ENCODE data around the gene PHF23. TPM values are rescaled to one million over a fixed set of nuclear protein-coding genes. Genes with fewer than 3 reads are reported as not detected.

The PHF23 gene
- total RNA-seq, 1 donor from 2014 or later: 23.3 TPM

- DNase-seq (ENCODE audit: missing footprints) (peak; percentile 98), ATAC-seq (peak; percentile 60)
- intact Hi-C loops (cut with DNase I): loop anchor here (2.0 to 5.0 kb wide), 3 partner anchors 38 to 614 kb away; partner anchors contain the start of genes CYB5D1, EIF5A, NAA38 and SLC2A4
These were observed 3.6 kb upstream of the PHF23 start for GRCh38 chr17:7242717-7243452.

- ATAC-seq (peak; percentile 50), DNase-seq (ENCODE audit: missing footprints) (peak; percentile 97)
- intact Hi-C loops (cut with DNase I): loop anchor here (2.0 to 5.0 kb wide), 3 partner anchors 39 to 615 kb away; partner anchors contain the start of genes CYB5D1, EIF5A, NAA38 and SLC2A4
These were observed 2.8 kb upstream of the PHF23 start, which contains the start of gene GABARAP for GRCh38 chr17:7241783-7242716. Gene GABARAP (minus strand): TSS chr17:7242449. CDS start chr17:7242330, 119 bp downstream.

GRCh38 chr17:7241090-7241733 lies 2.0 kb upstream of the PHF23 start:
- ATAC-seq (no peak), DNase-seq (ENCODE audit: missing footprints) (no peak)
- intact Hi-C loops (cut with DNase I): loop anchor here (5.0 kb wide), 2 partner anchors 66 to 616 kb away; partner anchors contain the start of genes CYB5D1, EIF5A, NAA38 and TMEM88

GRCh38 chr17:7240375-7240774 lies 1.1 kb upstream of the PHF23 start:
- intact Hi-C loops (cut with DNase I): loop anchor here (5.0 kb wide), 2 partner anchors 67 to 617 kb away; partner anchors contain the start of genes CYB5D1, EIF5A, NAA38 and TMEM88
- DNase-seq (ENCODE audit: missing footprints) (no peak), ATAC-seq (no peak)

GRCh38 chr17:7238420-7239090 lies 702 bp downstream of the PHF23 start:
- intact Hi-C loops (cut with DNase I): loop anchor here (1.0 kb wide), 1 partner anchor 18 kb away; no protein-coding TSS in a partner anchor
- ATAC-seq (no peak), DNase-seq (ENCODE audit: missing footprints) (peak; percentile 66)

GRCh38 chr17:7237761-7238419 lies 1.4 kb downstream of the PHF23 start:
- peak; percentile 90 for DNase-seq (ENCODE audit: missing footprints)
- intact Hi-C loops (cut with DNase I): loop anchor here (1.0 kb wide), 1 partner anchor 18 kb away; no protein-coding TSS in a partner anchor
- ATAC-seq: peak; percentile 6

GRCh38 chr17:7237266-7237760 lies 1.9 kb downstream of the PHF23 start:
- no peak for DNase-seq (ENCODE audit: missing footprints)
- intact Hi-C loops (cut with DNase I): no loop called here
- no peak for ATAC-seq

- DNase-seq (ENCODE audit: missing footprints) (no peak), ATAC-seq (no peak)
- intact Hi-C loops (cut with DNase I): no loop called here
These were observed 2.4 kb downstream of the PHF23 start for GRCh38 chr17:7236808-7237207.

- intact Hi-C loops (cut with DNase I): no loop called here
- ATAC-seq: no peak
- DNase-seq (ENCODE audit: missing footprints): no peak
These were observed 3.3 kb downstream of the PHF23 start for GRCh38 chr17:7235693-7236665.

GRCh38 chr17:7234083-7234951 lies 4.9 kb downstream of the PHF23 start, which contains the start of gene DVL2:
Gene DVL2 (minus strand): TSS chr17:7234517. CDS start chr17:7234262, 255 bp downstream.
- DNase-seq (ENCODE audit: missing footprints) (peak; percentile 97), ATAC-seq (peak; percentile 59)
- intact Hi-C loops (cut with DNase I): no loop called here

- DNase-seq (ENCODE audit: missing footprints): peak; percentile 31
- intact Hi-C loops (cut with DNase I): no loop called here
- ATAC-seq: no peak
These were observed 5.6 kb downstream of the PHF23 start for GRCh38 chr17:7233701-7234082.

- DNase-seq (ENCODE audit: missing footprints) (no peak), ATAC-seq (no peak)
- intact Hi-C loops (cut with DNase I): no loop called here
These were observed 7.1 kb downstream of the PHF23 start for GRCh38 chr17:7232114-7232513.

GRCh38 chr17:7229504-7229903 lies 9.8 kb downstream of the PHF23 start:
- ATAC-seq (no peak), DNase-seq (ENCODE audit: missing footprints) (peak; percentile 41)
- intact Hi-C loops (cut with DNase I): no loop called here

GRCh38 chr17:7228920-7229319 lies 10.3 kb downstream of the PHF23 start:
- ATAC-seq: no peak
- peak; percentile 9 for DNase-seq (ENCODE audit: missing footprints)
- intact Hi-C loops (cut with DNase I): no loop called here

Measured in Right ventricle myocardium inferior (tissue), 1 donor.